Upper lobe of right lung (tissue), 1 donor: ENCODE results near the gene DPP9. TPM values are rescaled to one million over a fixed set of nuclear protein-coding genes. Genes with fewer than 3 reads are reported as not detected.
A peak's percentile ranks its signal among the peaks of the same experiment; 100 is the strongest.

Source experiments
- ATAC-seq: fragments of 200-7000 bp; cut with Tn5 transposase; one replicate; pipeline ENCODE4 v1.9.1; 2020; ENCODE audit warnings: mild to moderate bottlenecking, moderate library complexity
- DNase-seq: peaks from one replicate; pipeline ENCODE4 v3.0.0-alpha.2; 2020
- H3K27ac ChIP-seq: fragments of 200-600 bp; one replicate; pipeline ENCODE4 v1.8.0; 2022
- H3K27me3 ChIP-seq: fragments of 200-600 bp; one replicate; pipeline ENCODE4 v1.8.0; 2022; ENCODE audit warnings: mild to moderate bottlenecking
- H3K36me3 ChIP-seq: fragments of 200-600 bp; one replicate; pipeline ENCODE4 v1.8.0; 2022
- H3K4me1 ChIP-seq: fragments of 200-600 bp; one replicate; pipeline ENCODE4 v1.8.0; 2022
- H3K4me3 ChIP-seq: fragments of 200-600 bp; one replicate; pipeline ENCODE4 v1.8.0; 2022; ENCODE audit warnings: mild to moderate bottlenecking
- H3K9me3 ChIP-seq: fragments of 200-600 bp; one replicate; pipeline ENCODE4 v1.8.0; 2022
- CTCF ChIP-seq: fragments of 200-600 bp; IDR thresholded peaks from one replicate; pipeline ENCODE4 v1.8.0; 2022; ENCODE audit warnings: antibody characterized with exemption
- intact Hi-C: fragments of 100-400 bp; cut with DNase I; formaldehyde crosslinking; loops from one replicate; pipeline ENCODE4 v1.11.0; 2022
- total RNA-seq: library from RNA; stranded (reverse); fragmentation: NEBNext Ultra II Directional; extraction: Animal tissue kit (Norgen Biotek cat#: 25700); gene quantifications from one replicate; pipeline ENCODE4 v1.2.1, GENCODE V29; 2021
- donor health status: DM: no; HTN: yes; CAD: no; lungs with severe emphysema.

DPP9 gene
- total RNA-seq, 1 donor from 2014 or later = 75.8 TPM

- Histone ChIP-seq H3K4me1 (peaks cover under 1% of the 10 kb centered on the region), H3K9me3 (no peaks in the 10 kb centered on the region), H3K27ac (no peak overlapping the region), H3K27me3 (no peaks in the 10 kb centered on the region), H3K4me3 (no peak overlapping the region), H3K36me3 (peaks cover 93% of the 10 kb centered on the region)
- ATAC-seq (no peak), DNase-seq (no peak)
- TF ChIP-seq CTCF = no peak
- intact Hi-C loops = no loop called here
These were observed 23.6 kb downstream of the DPP9 start for GRCh38 chr19:4699826-4700692.

DNA sequence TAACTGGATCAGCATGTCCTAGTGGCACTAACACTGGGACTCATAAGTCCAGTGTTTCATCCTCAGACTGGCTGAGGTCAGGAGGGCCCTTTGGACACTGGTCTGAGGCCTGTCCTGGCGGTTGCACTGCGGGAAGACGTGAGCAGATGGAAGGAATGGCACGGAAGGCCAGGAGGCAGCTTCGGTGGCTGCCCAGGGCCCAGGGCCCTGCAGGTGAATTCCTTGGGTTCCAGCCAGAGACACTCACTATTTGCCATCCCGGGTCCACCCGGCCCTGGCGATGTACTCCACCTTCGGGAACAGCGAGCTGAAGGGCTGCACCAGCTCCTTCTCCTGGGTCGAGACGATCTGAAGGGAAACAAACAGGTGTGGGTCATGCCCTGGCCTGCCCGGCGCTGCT, 26.3 kb downstream of the DPP9 start:
- no peak for DNase-seq
- H3K36me3 ChIP-seq = peaks cover 95% of the 10 kb centered on the region
- H3K9me3 ChIP-seq = no peaks in the 10 kb centered on the region
- no peak for TF ChIP-seq CTCF
- intact Hi-C loops = no loop called here
- no peak overlapping the region for H3K27ac ChIP-seq
- no peaks in the 10 kb centered on the region for H3K27me3 ChIP-seq
- no peak overlapping the region for H3K4me3 ChIP-seq
- H3K4me1 ChIP-seq = no peaks in the 10 kb centered on the region
- ATAC-seq = no peak

DNA sequence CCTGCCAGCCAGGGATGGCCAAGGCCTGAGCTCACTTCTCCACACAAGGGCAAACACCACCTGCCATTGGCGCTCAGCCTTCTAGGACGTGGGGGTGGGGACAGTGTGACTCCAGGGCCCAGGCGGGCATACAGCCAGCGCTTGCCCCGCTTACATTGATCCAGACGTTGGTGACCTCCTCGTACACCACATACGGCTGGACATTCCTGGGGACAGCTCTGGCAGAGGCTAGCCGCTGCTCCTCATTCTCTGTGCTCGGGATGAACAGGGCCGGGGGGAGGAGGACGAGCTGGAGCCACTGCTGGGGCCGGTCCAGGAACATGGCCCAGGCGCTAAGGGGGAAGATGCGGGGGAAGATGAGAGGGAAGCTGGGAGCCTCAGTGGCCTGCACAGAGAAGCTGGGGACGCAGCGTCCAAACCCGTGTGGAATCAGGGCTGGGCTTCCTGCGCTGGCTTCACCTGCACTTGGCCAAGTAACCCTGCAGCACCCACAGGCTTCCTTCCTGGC, 28.4 kb downstream of the DPP9 start:
- peak overlapping the region; percentile 7 for H3K27ac ChIP-seq
- no peaks in the 10 kb centered on the region for H3K9me3 ChIP-seq
- H3K27me3 ChIP-seq = no peaks in the 10 kb centered on the region
- H3K36me3 ChIP-seq = peaks cover 90% of the 10 kb centered on the region
- no peak for ATAC-seq
- no peak overlapping the region for H3K4me3 ChIP-seq
- no peak for DNase-seq
- intact Hi-C loops = no loop called here
- no peak for TF ChIP-seq CTCF
- H3K4me1 ChIP-seq = no peaks in the 10 kb centered on the region

DNA sequence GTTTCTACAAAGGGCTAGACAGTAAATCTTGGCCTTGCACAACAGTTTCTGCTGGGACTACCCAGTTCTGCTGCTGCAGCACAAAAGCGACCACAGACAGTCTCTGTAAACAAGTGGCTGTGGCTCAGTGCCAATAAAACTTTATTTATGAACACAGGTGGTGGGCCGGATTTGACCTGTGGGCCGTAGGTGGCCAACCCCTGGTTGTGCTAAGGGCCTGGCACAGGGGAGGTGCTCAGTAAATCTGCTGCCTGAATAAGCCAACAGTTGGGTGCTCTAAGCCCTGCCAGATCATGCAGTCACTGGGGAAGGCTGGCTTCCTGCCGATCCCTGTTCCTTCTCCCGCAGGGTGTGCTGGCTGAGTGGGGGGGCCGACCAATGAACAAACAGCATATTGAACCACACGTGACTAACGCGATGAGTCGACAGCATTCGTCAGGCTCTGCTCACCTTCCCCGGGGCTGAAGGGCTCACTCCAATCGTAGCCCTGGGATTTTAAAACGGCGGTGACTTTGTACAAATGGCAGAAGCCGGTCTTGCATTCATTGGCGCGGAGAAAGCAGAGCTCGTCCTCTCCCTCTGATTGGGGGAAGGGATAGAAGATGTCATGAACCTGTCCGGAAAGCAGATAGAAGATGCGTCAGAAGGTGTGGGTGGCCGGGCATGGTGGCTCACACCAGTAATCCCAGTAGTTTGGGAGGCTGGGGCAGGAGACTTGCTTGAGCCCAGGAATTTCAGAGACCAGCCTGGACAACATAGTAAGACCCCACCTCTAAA, 29.2 kb downstream of the DPP9 start:
- intact Hi-C loops = no loop called here
- ATAC-seq (no peak), DNase-seq (no peak)
- peaks cover 90% of the 10 kb centered on the region for H3K36me3 ChIP-seq
- no peaks in the 10 kb centered on the region for H3K4me1 ChIP-seq
- peak overlapping the region; percentile 13 for H3K27ac ChIP-seq
- no peak overlapping the region for H3K4me3 ChIP-seq
- H3K27me3 ChIP-seq = no peaks in the 10 kb centered on the region
- no peaks in the 10 kb centered on the region for H3K9me3 ChIP-seq
- TF ChIP-seq CTCF = no peak

- intact Hi-C loops = no loop called here
- Histone ChIP-seq H3K36me3 (peaks cover 95% of the 10 kb centered on the region), H3K4me1 (no peaks in the 10 kb centered on the region), H3K4me3 (no peak overlapping the region), H3K27ac (peak overlapping the region; percentile 13), H3K9me3 (no peaks in the 10 kb centered on the region), H3K27me3 (no peaks in the 10 kb centered on the region)
- TF ChIP-seq CTCF = no peak
- DNase-seq = no peak
- no peak for ATAC-seq
These were observed 30.0 kb downstream of the DPP9 start for GRCh38 chr19:4693471-4694121.
